IMR-90 (cell line): ENCODE data around the gene SHE. TPM values are rescaled to one million over a fixed set of nuclear protein-coding genes. Genes with fewer than 3 reads are reported as not detected.

ENCODE experiments used
- ATAC-seq: fragments of 200-7000 bp; cut with Tn5 transposase; 2 replicates; pipeline ENCODE4 v1.9.1; 2020; ENCODE audit warnings: low read depth, mild to moderate bottlenecking, moderate library complexity
- BruUV-seq: library from RNA; stranded (reverse); fragments of 400-500 nt; replicated peaks from 2 replicates; lab custom pipeline; 2021; lab: Mats Ljungman, UMichigan
- CTCF ChIA-PET: fragments of 300-600 bp; formaldehyde crosslinking; extraction: SDS; loops from one replicate; lab custom pipeline; 2021; ENCODE audit warnings: antibody characterized with exemption; lab: Yijun Ruan, JAX
- POLR2A ChIA-PET: fragments of 300-600 bp; sonication (Branson Sonifier 250); formaldehyde crosslinking; loops from one replicate; lab custom pipeline; 2022; ENCODE audit warnings: antibody characterized with exemption; ENCODE audit not compliant: unreplicated experiment; lab: Charles Lee
- DNase-seq: peaks from one replicate; pipeline ENCODE4 v3.0.0; 2013
- H2AFZ ChIP-seq: replicated peaks from 2 replicates; pipeline ENCODE3; 2013; ENCODE audit warnings: low read length, mild to moderate bottlenecking; ENCODE audit not compliant: poor library complexity
- H2AK5ac ChIP-seq: 2 replicates; pipeline ENCODE4 v1.6.1; 2013; ENCODE audit warnings: low read depth, low read length, inconsistent platforms
- H2AK9ac ChIP-seq: replicated peaks from 2 replicates; pipeline ENCODE3; 2013; ENCODE audit warnings: mild to moderate bottlenecking, low read depth, low read length, moderate library complexity; ENCODE audit not compliant: poor library complexity
- H2BK120ac ChIP-seq: 2 replicates; pipeline ENCODE4 v1.6.1; 2013; ENCODE audit warnings: low read depth, low read length, inconsistent platforms
- H2BK15ac ChIP-seq: 3 replicates; pipeline ENCODE4 v1.6.1; 2013; ENCODE audit warnings: low read depth, low read length, inconsistent platforms
- H2BK20ac ChIP-seq: 2 replicates; pipeline ENCODE4 v1.6.1; 2013; ENCODE audit warnings: low read depth, mild to moderate bottlenecking, inconsistent platforms, low read length, moderate library complexity
- H2BK5ac ChIP-seq: 2 replicates; pipeline ENCODE4 v1.6.1; 2013; ENCODE audit warnings: mild to moderate bottlenecking, low read depth, low read length, inconsistent platforms; ENCODE audit not compliant: poor library complexity, severe bottlenecking
- H3K14ac ChIP-seq: replicated peaks from 2 replicates; pipeline ENCODE4 v1.6.1; 2013; ENCODE audit warnings: low read depth, low read length, inconsistent platforms
- H3K18ac ChIP-seq: 2 replicates; pipeline ENCODE4 v1.6.1; 2013; ENCODE audit warnings: low read depth, low read length, control low read depth
- H3K23ac ChIP-seq: 2 replicates; pipeline ENCODE4 v1.6.1; 2013; ENCODE audit warnings: low read depth, low read length, inconsistent platforms
- H3K27ac ChIP-seq: 2 replicates; pipeline ENCODE4 v1.5.1; 2013; ENCODE audit warnings: mild to moderate bottlenecking, control low read depth, low read length; ENCODE audit not compliant: insufficient read depth
- H3K27me3 ChIP-seq: 2 replicates; pipeline ENCODE4 v1.6.1; 2013; ENCODE audit warnings: low read length; ENCODE audit not compliant: control insufficient read depth, insufficient read depth
- H3K36me3 ChIP-seq: 2 replicates; pipeline ENCODE4 v1.6.1; 2013; ENCODE audit warnings: low read length, mixed read lengths; ENCODE audit not compliant: control insufficient read depth, insufficient read depth
- H3K4ac ChIP-seq: 2 replicates; pipeline ENCODE4 v1.6.1; 2013; ENCODE audit warnings: low read depth, low read length, inconsistent platforms
- H3K4me1 ChIP-seq: 2 replicates; pipeline ENCODE4 v1.6.1; 2013; ENCODE audit warnings: low read length, mixed read lengths; ENCODE audit not compliant: control insufficient read depth, insufficient read depth
- H3K4me2 ChIP-seq: 2 replicates; pipeline ENCODE4 v1.6.1; 2013; ENCODE audit warnings: low read depth, mild to moderate bottlenecking, control low read depth, low read length, moderate library complexity
- H3K4me3 ChIP-seq: 2 replicates; pipeline ENCODE4 v1.5.1; 2013; ENCODE audit warnings: low read depth, mild to moderate bottlenecking, control low read depth, low read length, moderate library complexity; ENCODE audit not compliant: insufficient read depth
- H3K56ac ChIP-seq: 2 replicates; pipeline ENCODE4 v1.6.1; 2013; ENCODE audit warnings: low read length, inconsistent platforms; ENCODE audit not compliant: insufficient read depth; ENCODE audit errors: extremely low read depth
- H3K79me1 ChIP-seq, 2 experiments: 2 replicates each; pipeline ENCODE4 v1.6.1; 2013; ENCODE audit warnings: low read length in 2 of 2, inconsistent platforms in 1 of 2, low read depth in 1 of 2
- H3K9ac ChIP-seq: 2 replicates; pipeline ENCODE4 v1.6.1; 2013; ENCODE audit warnings: low read depth, low read length, control low read depth
- H3K9me1 ChIP-seq: 2 replicates; pipeline ENCODE4 v1.6.1; 2013; ENCODE audit warnings: low read length, inconsistent platforms; ENCODE audit not compliant: insufficient read depth
- H3K9me3 ChIP-seq: 2 replicates; pipeline ENCODE4 v1.6.1; 2013; ENCODE audit warnings: low read length; ENCODE audit not compliant: control insufficient read depth, insufficient read depth
- H4K20me1 ChIP-seq: 2 replicates; pipeline ENCODE4 v1.6.1; 2013; ENCODE audit warnings: low read length, inconsistent platforms; ENCODE audit not compliant: insufficient read depth
- H4K5ac ChIP-seq: 2 replicates; pipeline ENCODE4 v1.6.1; 2013; ENCODE audit warnings: mild to moderate bottlenecking, low read depth, low read length, control low read depth
- H4K8ac ChIP-seq, 2 experiments: 2 replicates each; pipeline ENCODE4 v1.6.1; 2013; ENCODE audit warnings: low read depth in 2 of 2, low read length in 2 of 2, control low read depth in 1 of 2, inconsistent platforms in 1 of 2
- H4K91ac ChIP-seq: 2 replicates; pipeline ENCODE4 v1.6.1; 2013; ENCODE audit warnings: low read depth, low read length, inconsistent platforms; ENCODE audit not compliant: insufficient read depth
- BHLHE40 ChIP-seq: fragments of 150-350 bp; IDR thresholded peaks from 2 replicates; pipeline ENCODE4 v1.6.1; 2016; ENCODE audit warnings: mild to moderate bottlenecking, low read depth, low read length
- NFE2L2 ChIP-seq: fragments of 150-350 bp; IDR thresholded peaks from 2 replicates; pipeline ENCODE4 v1.6.1; 2016; ENCODE audit warnings: low read depth, mild to moderate bottlenecking, low read length
- WGBS, 2 experiments: methylation state at CpG; one replicate each; pipeline versions ENCODE4 v1.1.5 to v1.1.7; 2013; ENCODE audit warnings: missing lambda C conversion rate in 2 of 2; ENCODE audit not compliant: insufficient read length in 1 of 2; ENCODE audit errors: extremely low coverage in 2 of 2; 5-methylcytosine and 5-hydroxymethylcytosine counted together
- dilution Hi-C: fragments of 300-500 bp; cut with HindIII; formaldehyde crosslinking; loops from one replicate; pipeline ENCODE4 v1.14.3; 2018; ENCODE audit warnings: low sequenced_read_pairs; ENCODE audit not compliant: unreplicated experiment
- in situ Hi-C: fragments of 300-500 bp; cut with MboI; formaldehyde crosslinking; loops from 3 replicates; pipeline ENCODE4 v1.14.3; 2019; ENCODE audit warnings: low sequenced_read_pairs, inconsistent platforms, mixed read lengths
- intact Hi-C: fragments of 100-400 bp; cut with micrococcal nuclease; formaldehyde crosslinking; loops from 2 replicates; pipeline ENCODE4 v1.10.0; 2022
- polyA plus RNA-seq, 3 experiments: library from polyadenylated mRNA; depleted of rRNA; stranded (reverse); fragments of >200 nt; gene quantifications; 2 replicates each; pipeline ENCODE4 v1.2.3, GENCODE V29; 2012; ENCODE audit warnings: low replicate concordance in 1 of 3
- total RNA-seq: library from RNA; depleted of rRNA; stranded (reverse); fragments of >200 nt; gene quantifications from 2 replicates; pipeline ENCODE4 v1.2.3, GENCODE V29; 2012

Gene SHE
- total and polyA plus RNA-seq, 2 of the 4 experiments (the other 2 are of a cell fraction): not detected

DNA sequence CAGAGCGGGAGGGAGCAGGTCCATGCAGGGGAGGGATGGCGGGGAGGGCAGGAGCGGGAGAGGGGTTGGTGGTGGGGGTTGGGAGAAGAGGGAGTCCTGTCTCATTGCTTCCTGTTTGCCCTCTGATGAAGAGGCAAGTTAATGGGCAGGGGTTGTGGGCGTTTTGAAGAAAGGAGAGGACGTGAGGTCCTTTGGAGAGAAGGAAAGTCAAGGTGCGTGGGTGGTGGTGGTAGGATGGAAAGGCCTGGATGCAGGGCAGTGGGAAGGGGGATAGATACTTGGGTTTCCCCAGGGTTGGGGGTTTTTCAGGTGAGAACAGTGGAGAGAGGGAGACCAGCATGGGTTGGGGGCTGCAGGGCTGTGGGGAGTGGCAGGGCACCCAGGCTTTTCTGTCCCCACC lies 39.0 kb upstream of the SHE start:
- Histone ChIP-seq H2AK9ac (no peak overlapping the region), H4K8ac (no peak overlapping the region), H2BK15ac (no peak overlapping the region), H3K27me3 (peaks cover 72% of the 10 kb centered on the region), H2BK120ac (no peak overlapping the region), H3K9me1 (no peaks in the 10 kb centered on the region), H3K9ac (no peak overlapping the region), H3K36me3 (no peaks in the 10 kb centered on the region), H3K4me3 (no peak overlapping the region), H2AK5ac (no peak overlapping the region), H3K4me1 (no peaks in the 10 kb centered on the region), H3K56ac (no peak overlapping the region), H3K4me2 (no peak overlapping the region), H3K23ac (no peak overlapping the region), H3K14ac (no peak overlapping the region), H2AFZ (no peak overlapping the region), H3K27ac (no peak overlapping the region), H3K4ac (no peak overlapping the region), H4K5ac (no peak overlapping the region), H3K18ac (no peak overlapping the region), H2BK20ac (no peak overlapping the region), H3K79me1 (no peaks in the 10 kb centered on the region), H4K20me1 (no peaks in the 10 kb centered on the region), H3K9me3 (no peaks in the 10 kb centered on the region), H4K91ac (no peak overlapping the region), H2BK5ac (no peak overlapping the region)
- BruUV-seq: no TSS peak
- TF ChIP-seq NFE2L2 (no peak), BHLHE40 (no peak)
- in situ Hi-C loops (no loop called here), intact Hi-C loops (no loop called here), dilution Hi-C loops (no loop called here)
- DNase-seq (no peak), ATAC-seq (no peak)
- CTCF ChIA-PET: interaction anchor here (1.1 kb wide), 1 partner anchor 62 kb away, joined by 4 read pairs; no protein-coding TSS in a partner anchor
- 13% methylated on average over 3 of the region's 6 CpGs; no CpG with 5 or more reads in 1 of the 2 experiments for WGBS, 2 experiments
- POLR2A ChIA-PET: no interaction called here
